HG03469 (cell line): Measurements from ENCODE around the gene STK16.
"Not testable (repeated sequence)": the region's sequence is repeated elsewhere in the genome, so short reads cannot be mapped to it uniquely, and the experiment has no call there.

Experiments
- ATAC-seq: cut with Tn5 transposase; IDR thresholded peaks from one replicate; pipeline ENCODE4 v1.9.1; 2021; ENCODE audit warnings: mild to moderate bottlenecking, moderate library complexity, moderate number of reproducible peaks; ENCODE audit not compliant: unreplicated experiment

Gene STK16

GRCh38 chr2:219243291-219243761, 2.0 kb upstream of the STK16 start:
- no peak for ATAC-seq

GRCh38 chr2:219244789-219245147, 511 bp upstream of the STK16 start:
- ATAC-seq, result no peak

- ATAC-seq, result no peak
Measured at GRCh38 chr2:219245899-219246230, 586 bp downstream of the STK16 start.

GRCh38 chr2:219246559-219246958, 1.3 kb downstream of the STK16 start:
- no peak for ATAC-seq

GRCh38 chr2:219247678-219248642, 2.7 kb downstream of the STK16 start:
- ATAC-seq, result no peak

- no peak for ATAC-seq
Measured at GRCh38 chr2:219248845-219249202, 3.5 kb downstream of the STK16 start.

GRCh38 chr2:219249203-219249980, 4.1 kb downstream of the STK16 start:
- peak; percentile 22 for ATAC-seq

- no peak for ATAC-seq
Measured at GRCh38 chr2:219250049-219250781, 4.9 kb downstream of the STK16 start.

- ATAC-seq, result no peak
Measured at GRCh38 chr2:219251656-219252055, 6.4 kb downstream of the STK16 start.

- no peak for ATAC-seq
Measured at GRCh38 chr2:219252084-219252483, 6.8 kb downstream of the STK16 start.

GRCh38 chr2:219252570-219252899, 7.3 kb downstream of the STK16 start:
- no peak for ATAC-seq

GRCh38 chr2:219252900-219253752, 7.8 kb downstream of the STK16 start, which contains the start of gene TUBA4B:
Gene TUBA4B, plus strand, starts transcription at chr2:219253243. Its CDS starts 165 bp downstream, at chr2:219253408.
- ATAC-seq, result no peak

- peak; percentile 26 for ATAC-seq
Measured at GRCh38 chr2:219253753-219254589, 8.7 kb downstream of the STK16 start, which contains the start of gene TUBA4A. Gene TUBA4A, minus strand, starts transcription at chr2:219253918. Its CDS starts 60 bp downstream, at chr2:219253858.

GRCh38 chr2:219254590-219255201, 9.4 kb downstream of the STK16 start:
- peak; percentile 15 for ATAC-seq

- not testable (repeated sequence) for ATAC-seq
Measured at GRCh38 chr2:219258942-219259341, 13.7 kb downstream of the STK16 start.

- ATAC-seq, result no peak
Measured at GRCh38 chr2:219261024-219261855, 16.0 kb downstream of the STK16 start.

GRCh38 chr2:219266232-219266631, 21.0 kb downstream of the STK16 start:
- no peak for ATAC-seq

GRCh38 chr2:219266886-219267285, 21.6 kb downstream of the STK16 start:
- ATAC-seq, result no peak
